ENCODE results near the gene KCTD16. TPM values are rescaled to one million over a fixed set of nuclear protein-coding genes. Genes with fewer than 3 reads are reported as not detected.
A peak's percentile ranks its signal among the peaks of the same experiment; 100 is the strongest.

The KCTD16 gene
- polyA plus RNA-seq, 1 of the 3 experiments (the other 2 are of a cell fraction): 0.03 TPM

DNA sequence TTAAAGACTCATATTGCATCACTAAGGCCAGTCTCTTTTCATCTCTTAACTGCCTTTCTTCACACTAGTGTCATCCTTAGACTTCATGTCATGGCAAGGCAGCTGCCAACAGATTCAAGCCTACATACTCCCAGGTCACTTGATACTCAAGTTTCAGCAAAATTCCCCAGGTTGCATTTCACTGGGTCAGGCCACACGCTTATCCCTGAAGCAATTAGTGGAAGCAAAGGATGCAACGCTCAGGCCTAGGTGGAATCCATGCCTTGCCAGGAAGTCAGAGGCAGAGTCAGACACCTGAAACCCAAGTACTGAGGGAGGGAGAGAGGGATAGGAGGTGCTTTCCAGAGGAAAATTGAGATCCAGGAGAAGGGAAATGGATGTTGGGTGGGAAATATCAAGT is 29.1 kb upstream of the KCTD16 start:
- Histone ChIP-seq H4K20me1 (ENCODE audit: insufficient read depth) (no peaks in the 10 kb centered on the region), H3K4me1 (ENCODE audit: control insufficient read depth in 1 of 2, insufficient read depth in 2 of 2, low read depth in 1 of 2, low read length in 1 of 2) (peaks cover 0 to 3% of the 10 kb centered on the region in 2 experiments; a peak in 1 of 4 replicates), H3K4me3 (ENCODE audit: low read depth in 2 of 2, low read length in 1 of 2) (no peak overlapping the region), H3K9me2 (no peaks in the 10 kb centered on the region), H2AFZ (ENCODE audit: low read depth) (peak overlapping the region; percentile 69), H3K36me3 (replicated peaks in 1 of 2; ENCODE audit: control insufficient read depth in 1 of 2, insufficient read depth in 2 of 2, low read length in 1 of 2) (no peaks in the 10 kb centered on the region), H3K9me3 (no peaks in the 10 kb centered on the region), H3K4me2 (no peak overlapping the region), H3K27me3 (ENCODE audit: insufficient read depth) (no peaks in the 10 kb centered on the region), H3K79me2 (ENCODE audit: insufficient read depth) (no peaks in the 10 kb centered on the region), H3K9ac (no peak overlapping the region), H3K27ac (ENCODE audit: low read depth in 2 of 2, low read length in 1 of 2) (peak overlapping the region in 1 of 2 experiments; percentile 30; a peak in 1 of 4 replicates), H3F3A (replicated peaks; ENCODE audit: insufficient read depth) (no peaks in the 10 kb centered on the region)
- WGBS (ENCODE audit: low lambda C conversion rate): 84% methylated on average over 2 of the region's 2 CpGs
- ChIA-PET CTCF (interaction anchor here (0.7 to 3.4 kb wide), 17 partner anchors 9 to 1261 kb away, joined by 3 to 20 read pairs (median 5); no protein-coding TSS in a partner anchor), POLR2A (no interaction called here)
- TF ChIP-seq RXRA (IDR thresholded peaks at IDR 0.05; ENCODE audit: borderline replicate concordance, low read depth) (no peak), PBX3 (IDR thresholded peaks at IDR 0.05) (no peak), FOXJ3 (CRISPR knock-in tag; IDR thresholded peaks at IDR 0.05) (no peak), ELF1 (IDR thresholded peaks at IDR 0.05) (no peak), CTCF (IDR thresholded peaks at IDR 0.05) (no peak), JUND (IDR thresholded peaks at IDR 0.05) (no peak), GABPA (IDR thresholded peaks at IDR 0.05; ENCODE audit: low read depth) (no peak), USF2 (IDR thresholded peaks at IDR 0.05; ENCODE audit: borderline replicate concordance, low read depth, low read length) (no peak), RFX5 (IDR thresholded peaks at IDR 0.05; ENCODE audit: low read length) (no peak)
- no peak for DNase-seq

DNA sequence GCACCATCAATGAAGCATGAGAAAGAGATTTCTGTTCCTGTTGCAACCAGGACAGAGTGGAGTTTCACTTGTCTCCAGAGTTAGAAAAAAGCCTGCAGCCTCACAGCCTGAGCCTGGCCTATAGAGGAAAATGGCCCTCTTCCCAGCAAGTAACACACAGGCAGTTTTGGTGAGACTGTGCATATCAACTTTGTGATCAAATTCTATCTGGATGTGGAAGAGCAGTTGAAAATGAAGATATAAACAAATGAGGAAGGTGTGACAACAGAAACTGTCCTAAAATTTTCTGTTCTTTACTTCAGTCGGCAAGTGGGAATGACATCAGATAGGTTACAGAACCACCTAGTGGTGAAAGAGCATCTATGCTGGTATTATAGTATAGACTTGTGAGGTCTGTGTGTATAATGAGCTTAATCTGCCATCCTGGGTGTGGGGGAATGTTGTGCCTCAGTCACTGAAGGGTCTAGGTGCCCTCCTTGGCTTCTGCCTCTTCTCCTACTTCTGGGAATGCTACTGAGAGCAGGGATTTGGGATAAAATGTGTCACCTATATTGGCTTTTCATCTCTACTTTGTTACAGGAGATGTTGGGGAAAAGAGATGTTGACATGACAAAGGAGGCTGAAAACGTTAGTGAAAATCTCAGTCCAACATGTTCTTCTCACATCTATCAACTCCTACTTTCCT is 28.4 kb upstream of the KCTD16 start:
- Histone ChIP-seq H3K27ac (ENCODE audit: low read depth in 2 of 2, low read length in 1 of 2) (peak overlapping the region in 1 of 2 experiments; percentile 30; a peak in 1 of 4 replicates), H2AFZ (ENCODE audit: low read depth) (peak overlapping the region; percentile 69), H3K9me2 (no peaks in the 10 kb centered on the region), H3K9me3 (no peaks in the 10 kb centered on the region), H3K4me1 (ENCODE audit: control insufficient read depth in 1 of 2, insufficient read depth in 2 of 2, low read depth in 1 of 2, low read length in 1 of 2) (peaks cover 0 to 3% of the 10 kb centered on the region in 2 experiments; a peak in 1 of 4 replicates), H3K36me3 (replicated peaks in 1 of 2; ENCODE audit: control insufficient read depth in 1 of 2, insufficient read depth in 2 of 2, low read length in 1 of 2) (no peaks in the 10 kb centered on the region), H4K20me1 (ENCODE audit: insufficient read depth) (no peaks in the 10 kb centered on the region), H3K9ac (no peak overlapping the region), H3K27me3 (ENCODE audit: insufficient read depth) (no peaks in the 10 kb centered on the region), H3K79me2 (ENCODE audit: insufficient read depth) (no peaks in the 10 kb centered on the region), H3F3A (replicated peaks; ENCODE audit: insufficient read depth) (no peaks in the 10 kb centered on the region), H3K4me2 (no peak overlapping the region), H3K4me3 (ENCODE audit: low read depth in 2 of 2, low read length in 1 of 2) (no peak overlapping the region)
- peak; percentile 36 for DNase-seq
- 12% methylated on average over 2 of the region's 2 CpGs for WGBS (ENCODE audit: low lambda C conversion rate)
- TF ChIP-seq RFX5 (IDR thresholded peaks at IDR 0.05; ENCODE audit: low read length) (no peak), SMC3 (IDR thresholded peaks at IDR 0.05; ENCODE audit: low read depth, low read length) (peak; percentile 69), MXI1 (IDR thresholded peaks at IDR 0.05; ENCODE audit: low read depth, low read length) (no peak), EZH2phosphoT487 (IDR thresholded peaks at IDR 0.05; ENCODE audit: borderline replicate concordance, low read depth) (no peak), RAD21 (IDR thresholded peaks at IDR 0.05; ENCODE audit: low read length) (peak; percentile 90), TAF1 (IDR thresholded peaks at IDR 0.05; ENCODE audit: borderline replicate concordance, low read depth, low read length) (no peak), USF1 (IDR thresholded peaks at IDR 0.05; ENCODE audit: borderline replicate concordance, low read depth) (no peak), CHD2 (IDR thresholded peaks at IDR 0.05; ENCODE audit: low read length, partially characterized antibody) (no peak), CTCF (IDR thresholded peaks at IDR 0.05) (peak; percentile 83), JUND (IDR thresholded peaks at IDR 0.05) (no peak), PBX3 (IDR thresholded peaks at IDR 0.05) (no peak), ELF1 (IDR thresholded peaks at IDR 0.05) (no peak), YY1 (IDR thresholded peaks at IDR 0.05; ENCODE audit: low read depth) (no peak), TEAD4 (IDR thresholded peaks at IDR 0.05; ENCODE audit: borderline replicate concordance, insufficient read depth) (no peak)
- ChIA-PET CTCF (interaction anchor here (0.5 to 3.4 kb wide), 35 partner anchors 8 to 1261 kb away, joined by 3 to 20 read pairs (median 3); partner anchors contain the start of gene YIPF5), POLR2A (no interaction called here)

Measured in SK-N-SH (cell line).